DOHH2 (cell line): ENCODE results near the gene KAT7.

Experiments
- H3F3A ChIP-seq: fragments of 200-600 bp; sonication (generic), shearing (Covaris generic); 2 replicates; pipeline ENCODE4 v1.6.0; 2016; ENCODE audit warnings: antibody characterized with exemption, mild to moderate bottlenecking; ENCODE audit not compliant: control insufficient read depth, insufficient read depth
- H3K27ac ChIP-seq: fragments of 200-600 bp; sonication (generic); 2 replicates; pipeline ENCODE4 v1.5.1; 2014; ENCODE audit warnings: low read depth, mild to moderate bottlenecking, low read length, moderate library complexity
- H3K27me3 ChIP-seq: fragments of 200-600 bp; sonication (generic); 2 replicates; pipeline ENCODE4 v1.6.1; 2014; ENCODE audit warnings: mild to moderate bottlenecking, low read length, mixed read lengths; ENCODE audit not compliant: control insufficient read depth
- H3K36me3 ChIP-seq: fragments of 200-600 bp; sonication (generic); 2 replicates; pipeline ENCODE4 v1.6.1; 2014; ENCODE audit warnings: mild to moderate bottlenecking, low read length, moderate library complexity, mixed read lengths; ENCODE audit not compliant: control insufficient read depth
- H3K4me1 ChIP-seq: fragments of 200-600 bp; sonication (generic); 2 replicates; pipeline ENCODE4 v1.6.1; 2014; ENCODE audit warnings: mild to moderate bottlenecking, low read length, mixed read lengths; ENCODE audit not compliant: control insufficient read depth
- H3K4me2 ChIP-seq: fragments of 200-600 bp; sonication (generic); 2 replicates; pipeline ENCODE4 v1.6.0; 2014; ENCODE audit warnings: mild to moderate bottlenecking, low read length, moderate library complexity
- H3K4me3 ChIP-seq: fragments of 200-600 bp; sonication (generic); 2 replicates; pipeline ENCODE4 v1.5.1; 2014; ENCODE audit warnings: mild to moderate bottlenecking, low read length, mixed read lengths
- H3K79me2 ChIP-seq: fragments of 200-600 bp; sonication (generic); 2 replicates; pipeline ENCODE4 v1.6.1; 2014; ENCODE audit warnings: mild to moderate bottlenecking, low read length, mixed read lengths; ENCODE audit not compliant: control insufficient read depth
- H3K9me2 ChIP-seq: fragments of 200-600 bp; sonication (generic); replicated peaks from 2 replicates; pipeline ENCODE4 v1.6.1; 2014; ENCODE audit warnings: mild to moderate bottlenecking, low read length, mixed read lengths; ENCODE audit not compliant: control insufficient read depth
- H3K9me3 ChIP-seq: fragments of 200-600 bp; sonication (generic); 2 replicates; pipeline ENCODE4 v1.6.1; 2014; ENCODE audit warnings: antibody characterized with exemption, low read length, mixed read lengths; ENCODE audit not compliant: control insufficient read depth, insufficient read depth
- H4K20me1 ChIP-seq: fragments of 200-600 bp; sonication (generic); 2 replicates; pipeline ENCODE4 v1.6.0; 2014; ENCODE audit warnings: low read depth, mild to moderate bottlenecking, antibody characterized with exemption, low read length, moderate library complexity; ENCODE audit not compliant: control insufficient read depth, insufficient read depth
- CTCF ChIP-seq: fragments of 200-600 bp; sonication (generic); IDR thresholded peaks from one replicate; pipeline ENCODE4 v1.5.1; 2014; ENCODE audit warnings: antibody characterized with exemption, mild to moderate bottlenecking, low read depth, low read length; ENCODE audit not compliant: poor library complexity, severe bottlenecking
- EZH2phosphoT487 ChIP-seq: fragments of 200-600 bp; sonication (generic); IDR thresholded peaks from 2 replicates; pipeline ENCODE4 v1.6.1; 2017; ENCODE audit warnings: borderline replicate concordance, mild to moderate bottlenecking, antibody characterized with exemption, low read length, moderate library complexity, mixed read lengths

KAT7 gene

GRCh38 chr17:49815761-49816281 lies 27.3 kb downstream of the KAT7 start:
- no peaks in the 10 kb centered on the region; the same call in 1 of the 2 replicates for H3K79me2 ChIP-seq
- H3K4me2 ChIP-seq: no peak overlapping the region
- H3K27ac ChIP-seq: no peak overlapping the region
- H3K36me3 ChIP-seq: peaks cover 80% of the 10 kb centered on the region
- no peaks in the 10 kb centered on the region for H3K4me1 ChIP-seq
- H3K9me3 ChIP-seq: no peaks in the 10 kb centered on the region
- H3F3A ChIP-seq: no peaks in the 10 kb centered on the region
- H4K20me1 ChIP-seq: peaks cover 3% of the 10 kb centered on the region; the same call in 1 of the 2 replicates
- TF ChIP-seq CTCF: no peak
- TF ChIP-seq EZH2phosphoT487: no peak
- H3K27me3 ChIP-seq: no peaks in the 10 kb centered on the region
- H3K9me2 ChIP-seq: no peaks in the 10 kb centered on the region
- H3K4me3 ChIP-seq: no peak overlapping the region

DNA sequence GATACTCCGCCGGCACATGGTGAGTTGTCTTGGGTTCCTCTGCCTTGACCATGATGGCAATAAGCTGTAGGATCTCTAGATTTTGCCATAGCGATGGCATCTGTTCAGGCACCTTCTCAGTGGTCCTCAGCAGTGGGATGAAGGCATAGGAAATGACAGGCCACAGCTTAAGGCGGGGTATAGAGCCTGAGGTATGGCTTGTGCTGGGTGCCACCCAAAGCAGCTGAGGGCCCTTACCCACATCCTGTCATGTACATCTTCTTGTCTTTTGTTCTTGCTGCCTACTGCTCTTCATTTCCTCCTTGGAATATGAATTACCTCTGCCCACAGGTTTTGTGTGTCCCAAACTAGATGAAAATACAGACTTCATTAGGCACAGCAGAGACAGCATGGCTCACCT lies 29.5 kb downstream of the KAT7 start:
- Histone ChIP-seq H3F3A (no peaks in the 10 kb centered on the region), H3K9me2 (no peaks in the 10 kb centered on the region), H3K9me3 (no peaks in the 10 kb centered on the region), H3K27ac (no peak overlapping the region), H3K4me1 (no peaks in the 10 kb centered on the region), H3K4me2 (no peak overlapping the region), H4K20me1 (peaks cover 3% of the 10 kb centered on the region; the same call in 1 of the 2 replicates), H3K79me2 (no peaks in the 10 kb centered on the region; the same call in 1 of the 2 replicates), H3K27me3 (no peaks in the 10 kb centered on the region), H3K4me3 (no peak overlapping the region), H3K36me3 (peaks cover 93% of the 10 kb centered on the region)
- no peak for TF ChIP-seq CTCF
- TF ChIP-seq EZH2phosphoT487: no peak

- no peaks in the 10 kb centered on the region for H3K27me3 ChIP-seq
- H3K36me3 ChIP-seq: peaks cover 93% of the 10 kb centered on the region
- H3K9me2 ChIP-seq: no peaks in the 10 kb centered on the region
- TF ChIP-seq EZH2phosphoT487 (no peak), CTCF (no peak)
- no peaks in the 10 kb centered on the region for H3K9me3 ChIP-seq
- H3K4me1 ChIP-seq: no peaks in the 10 kb centered on the region
- H3F3A ChIP-seq: no peaks in the 10 kb centered on the region
- H3K4me3 ChIP-seq: no peak overlapping the region
- H3K27ac ChIP-seq: no peak overlapping the region
- H4K20me1 ChIP-seq: no peaks in the 10 kb centered on the region
- H3K79me2 ChIP-seq: no peaks in the 10 kb centered on the region
- no peak overlapping the region for H3K4me2 ChIP-seq
Measured at GRCh38 chr17:49819138-49819537, 30.7 kb downstream of the KAT7 start.

DNA sequence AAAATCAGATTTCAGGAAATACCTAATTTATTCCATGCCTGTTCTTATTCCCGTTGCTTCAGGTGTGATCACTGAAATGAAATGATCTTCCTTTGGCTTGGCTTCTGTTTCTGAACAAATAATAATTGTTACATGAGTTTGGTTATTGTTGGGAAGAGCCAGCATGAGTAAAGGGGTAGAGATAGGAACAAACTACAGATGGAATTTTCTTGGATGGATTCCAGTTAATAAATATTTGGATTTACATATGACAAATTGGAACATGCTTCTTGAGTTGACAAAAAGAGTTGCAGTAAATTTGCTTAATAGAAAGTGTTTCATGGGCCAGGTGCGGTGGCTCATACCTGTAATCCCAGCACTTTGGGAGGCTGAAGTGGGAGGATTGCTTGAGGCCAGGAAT lies 31.2 kb downstream of the KAT7 start:
- no peak for TF ChIP-seq EZH2phosphoT487
- no peak for TF ChIP-seq CTCF
- H3K4me3 ChIP-seq: no peak overlapping the region
- H3K9me3 ChIP-seq: no peaks in the 10 kb centered on the region
- H3K4me2 ChIP-seq: no peak overlapping the region
- H3K79me2 ChIP-seq: no peaks in the 10 kb centered on the region
- peaks cover 93% of the 10 kb centered on the region for H3K36me3 ChIP-seq
- no peaks in the 10 kb centered on the region for H4K20me1 ChIP-seq
- no peaks in the 10 kb centered on the region for H3F3A ChIP-seq
- H3K4me1 ChIP-seq: no peaks in the 10 kb centered on the region
- H3K27me3 ChIP-seq: no peaks in the 10 kb centered on the region
- H3K27ac ChIP-seq: no peak overlapping the region
- no peaks in the 10 kb centered on the region for H3K9me2 ChIP-seq
